ENCODE measurements around the gene TLN1.

GRCh38 chr9:35675204-35675603 is 56.8 kb downstream of the TLN1 start:
- TF ChIP-seq EZH2phosphoT487 (IDR thresholded peaks at IDR 0.05; ENCODE audit: insufficient read depth, low read depth): no peak
- no peak for TF ChIP-seq EZH2 (IDR thresholded peaks at IDR 0.05; ENCODE audit: insufficient read depth, poor library complexity, severe bottlenecking)
